Measurements from ENCODE around the gene METTL25. TPM values are rescaled to one million over a fixed set of nuclear protein-coding genes. Genes with fewer than 3 reads are reported as not detected.

Gene METTL25
- total RNA-seq, 1 experiment from 2014 or later = 9.1 TPM

DNA sequence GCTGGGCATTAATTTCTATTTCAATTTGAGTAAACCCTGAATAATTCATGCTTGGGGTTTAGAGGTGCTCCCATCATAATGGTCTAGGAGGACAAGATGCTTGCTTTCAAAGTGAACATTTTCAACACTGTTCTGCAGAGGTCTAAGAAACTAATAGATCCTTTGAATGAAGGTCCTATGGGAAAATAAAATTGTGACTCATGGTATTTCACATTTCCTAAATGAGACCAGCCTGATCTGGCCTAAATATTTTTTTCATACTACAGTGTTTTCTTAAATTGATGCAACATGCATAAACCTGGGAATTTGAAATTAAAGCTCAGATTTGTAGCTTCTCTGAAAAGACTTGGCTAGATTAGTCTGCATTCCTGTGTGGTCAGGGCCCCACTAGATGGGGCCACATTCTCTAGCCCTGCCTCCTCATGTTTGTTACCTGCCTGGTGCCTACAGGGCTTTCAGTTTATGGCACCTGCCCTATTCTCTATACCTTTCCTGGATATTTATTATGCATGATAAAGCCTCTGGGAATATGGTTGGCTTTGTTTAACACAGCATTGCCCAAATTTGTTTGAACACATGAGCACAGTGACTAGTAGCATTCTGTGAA lies 112.7 kb downstream of the METTL25 start:
- DNase-seq = no peak
- H3K36me3 ChIP-seq = no peaks in the 10 kb centered on the region
- H3K27ac ChIP-seq = no peak overlapping the region
- H3K4me3 ChIP-seq = no peak overlapping the region
- no peaks in the 10 kb centered on the region for H3K4me1 ChIP-seq
- no peaks in the 10 kb centered on the region for H3K27me3 ChIP-seq
- H3K9me3 ChIP-seq (replicated peaks) = no peaks in the 10 kb centered on the region

DNA sequence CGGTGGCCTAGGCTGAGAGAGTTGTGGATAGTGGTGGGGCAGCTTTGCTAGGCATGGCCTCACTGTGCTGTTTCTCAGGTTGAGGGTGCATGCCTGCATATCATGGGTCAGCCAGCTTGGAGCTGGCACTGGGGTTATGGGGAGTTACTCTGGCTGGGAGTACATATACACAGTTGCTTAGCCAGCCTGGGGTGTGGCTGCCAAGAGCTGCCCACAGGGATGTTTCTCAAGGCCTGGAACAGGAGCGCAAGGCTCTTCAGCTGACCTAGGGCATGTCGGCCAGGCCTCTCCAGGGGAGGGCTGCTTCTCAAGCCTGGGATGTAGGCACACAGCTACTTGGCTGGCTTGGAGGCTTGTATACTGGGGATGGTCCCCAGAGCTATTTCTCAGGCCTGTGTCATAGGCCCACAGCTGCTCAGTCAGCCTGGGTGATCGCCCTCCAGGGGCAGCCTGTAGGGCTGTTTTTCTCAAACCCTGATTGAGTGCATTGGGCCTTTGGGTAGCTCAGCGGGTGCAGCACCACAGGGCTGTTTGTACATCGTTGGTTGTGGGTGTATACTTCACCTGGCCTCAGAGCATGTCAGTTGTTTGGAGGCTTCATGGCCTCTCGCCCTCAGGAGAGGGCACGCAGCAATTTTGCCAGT lies 114.9 kb downstream of the METTL25 start:
- DNase-seq = no peak
- no peaks in the 10 kb centered on the region for H3K9me3 ChIP-seq (replicated peaks)

DNA sequence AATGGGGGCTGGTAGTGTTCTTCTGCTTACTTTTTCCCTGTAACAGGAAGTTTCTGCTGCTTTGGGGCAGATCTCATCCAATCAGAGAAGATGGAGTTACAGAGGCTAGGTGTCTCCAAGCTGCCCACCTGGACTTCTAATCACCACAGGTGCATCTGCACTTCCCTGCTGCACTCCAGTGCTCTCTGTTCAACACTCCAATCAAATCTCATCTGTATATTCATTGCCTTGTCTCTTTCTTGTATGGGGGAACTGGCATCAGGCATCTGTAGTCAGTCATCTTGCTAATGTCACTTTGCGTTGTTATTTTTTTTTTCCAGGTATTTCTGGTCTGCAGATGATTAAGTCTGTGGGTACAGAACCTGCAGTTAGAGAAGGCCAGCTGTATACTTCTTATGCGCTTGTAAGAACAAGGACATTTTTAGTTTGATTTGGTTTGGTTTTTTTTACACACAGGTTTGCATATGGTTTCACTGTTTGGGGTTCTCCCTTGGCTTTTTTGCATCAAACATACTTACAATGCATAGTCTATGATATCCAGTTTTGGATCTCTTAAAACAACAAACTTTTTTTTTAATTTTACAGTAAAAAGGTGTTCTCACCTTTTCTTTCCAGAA lies 116.0 kb downstream of the METTL25 start:
- Histone ChIP-seq H3K36me3 (no peaks in the 10 kb centered on the region; the same call in 1 of the 2 replicates), H3K4me1 (no peaks in the 10 kb centered on the region), H3K9me3 (replicated peaks) (no peaks in the 10 kb centered on the region), H3K27ac (no peak overlapping the region), H3K27me3 (no peaks in the 10 kb centered on the region), H3K4me3 (no peak overlapping the region)
- no peak for DNase-seq

More for the DNA sequence above, 114.9 kb downstream of the METTL25 start:
- Histone ChIP-seq H3K36me3 (no peaks in the 10 kb centered on the region), H3K27ac (no peak overlapping the region), H3K4me3 (no peak overlapping the region), H3K4me1 (no peaks in the 10 kb centered on the region), H3K27me3 (no peaks in the 10 kb centered on the region)

DNA sequence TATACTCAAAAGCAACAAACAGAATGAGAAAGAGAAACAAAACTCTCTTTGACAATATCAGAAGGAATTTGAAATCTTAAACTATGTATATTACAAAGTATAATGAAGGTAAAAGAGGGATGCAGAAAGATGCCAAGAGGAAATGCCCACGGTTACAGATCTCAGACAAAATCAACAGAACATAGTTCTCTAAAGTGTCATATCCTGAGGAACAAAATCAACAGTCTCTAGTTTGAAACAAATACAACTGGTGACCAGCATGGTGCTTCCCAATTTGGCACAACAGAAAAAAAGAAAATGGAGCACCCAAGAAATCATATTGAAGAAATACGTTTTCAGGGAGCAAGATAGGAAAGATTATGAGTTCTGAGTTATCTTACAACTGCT lies 116.5 kb downstream of the METTL25 start:
- no peak overlapping the region for H3K27ac ChIP-seq
- no peaks in the 10 kb centered on the region; the same call in 1 of the 2 replicates for H3K36me3 ChIP-seq
- H3K4me3 ChIP-seq = no peak overlapping the region
- H3K4me1 ChIP-seq = no peaks in the 10 kb centered on the region
- H3K9me3 ChIP-seq (replicated peaks) = no peaks in the 10 kb centered on the region
- no peak for DNase-seq
- no peaks in the 10 kb centered on the region for H3K27me3 ChIP-seq

DNA sequence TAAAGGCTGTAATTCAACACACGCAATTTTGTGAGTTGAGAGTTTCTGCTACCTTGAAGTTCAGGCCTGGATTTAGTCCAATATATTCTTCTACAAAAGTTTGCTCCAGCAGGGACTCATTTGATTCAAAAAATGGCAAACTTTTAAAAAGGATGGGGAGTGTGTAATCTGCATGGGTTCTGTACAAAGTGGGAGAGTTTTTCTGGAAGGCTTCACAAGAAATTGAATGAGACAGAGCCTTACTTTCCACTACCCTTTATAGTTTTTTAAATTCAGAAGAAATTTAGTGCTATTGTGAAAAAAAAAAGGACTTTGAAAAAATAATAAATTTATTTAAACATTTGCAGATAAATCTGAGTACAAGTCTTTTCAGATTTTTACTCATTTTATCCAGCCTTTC lies 116.9 kb downstream of the METTL25 start:
- no peaks in the 10 kb centered on the region; the same call in 1 of the 2 replicates for H3K36me3 ChIP-seq
- no peaks in the 10 kb centered on the region for H3K27me3 ChIP-seq
- H3K27ac ChIP-seq = no peak overlapping the region

DNA sequence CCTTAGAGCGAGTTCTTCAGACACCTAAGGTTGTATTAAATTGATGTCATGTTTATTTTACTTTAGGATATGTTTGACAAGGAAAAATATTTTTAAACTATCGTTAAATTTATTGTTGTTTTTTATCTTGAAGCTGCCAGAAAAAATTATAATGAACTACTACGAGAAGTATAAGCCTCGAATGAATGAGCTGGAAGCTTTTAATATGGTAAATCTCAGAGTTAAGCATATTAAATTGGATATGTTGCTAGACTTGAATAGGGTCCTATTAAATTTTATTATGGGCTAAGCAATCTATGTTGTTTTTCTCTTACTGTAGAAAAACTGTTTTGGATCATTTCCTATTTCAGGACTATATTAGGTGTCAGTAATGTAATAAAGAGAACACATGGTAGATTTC lies 118.2 kb downstream of the METTL25 start:
- Histone ChIP-seq H3K9me3 (replicated peaks) (no peaks in the 10 kb centered on the region), H3K36me3 (no peaks in the 10 kb centered on the region; the same call in 1 of the 2 replicates), H3K4me1 (no peaks in the 10 kb centered on the region), H3K4me3 (no peak overlapping the region), H3K27me3 (no peaks in the 10 kb centered on the region), H3K27ac (no peak overlapping the region)
- DNase-seq = no peak

More for the DNA sequence above, 116.9 kb downstream of the METTL25 start:
- Histone ChIP-seq H3K9me3 (replicated peaks) (no peaks in the 10 kb centered on the region), H3K4me1 (no peaks in the 10 kb centered on the region), H3K4me3 (no peak overlapping the region)
- DNase-seq = no peak

DNA sequence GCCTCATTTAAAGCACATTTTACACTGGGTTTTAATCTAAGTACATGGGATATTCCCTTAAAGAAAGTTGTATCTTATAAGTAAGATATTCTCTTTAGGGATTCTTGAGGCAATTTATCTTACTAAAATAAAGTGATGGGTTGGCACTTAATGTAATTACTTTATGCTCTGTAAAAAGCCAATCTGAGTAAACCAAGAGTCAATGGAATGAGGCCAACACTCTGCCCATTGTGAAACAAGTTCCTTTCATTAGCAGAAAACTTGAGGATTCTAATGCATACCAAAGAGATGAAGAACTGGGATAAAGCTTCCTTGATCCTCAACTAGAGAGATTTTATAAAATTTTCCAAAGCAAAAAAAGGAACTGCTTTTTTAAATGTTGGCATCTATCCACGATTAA lies 121.2 kb downstream of the METTL25 start:
- no peaks in the 10 kb centered on the region for H3K9me3 ChIP-seq (replicated peaks)
- H3K4me3 ChIP-seq = no peak overlapping the region
- H3K27ac ChIP-seq = no peak overlapping the region
- H3K36me3 ChIP-seq = no peaks in the 10 kb centered on the region; the same call in 1 of the 2 replicates
- no peak for DNase-seq
- no peaks in the 10 kb centered on the region for H3K4me1 ChIP-seq
- H3K27me3 ChIP-seq = no peaks in the 10 kb centered on the region

DNA sequence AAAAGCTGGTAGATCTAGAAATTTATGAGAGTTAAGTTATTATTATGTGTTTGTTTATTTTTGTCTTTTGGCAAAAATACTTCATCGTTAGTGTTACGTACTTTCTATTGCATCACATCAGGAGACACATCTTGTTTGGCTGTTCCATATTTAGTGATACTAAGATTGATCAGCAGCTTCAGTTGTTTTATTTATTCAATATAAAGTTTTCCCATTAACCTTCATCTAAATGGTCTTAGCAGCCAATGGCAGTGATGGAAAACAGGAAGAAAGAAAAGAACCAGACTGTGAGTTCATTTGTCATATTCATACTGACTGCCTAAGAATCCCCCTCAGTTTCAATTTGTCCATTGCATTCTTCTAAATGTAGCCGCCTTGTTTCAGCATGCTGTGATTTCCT lies 122.3 kb downstream of the METTL25 start:
- H3K36me3 ChIP-seq = no peaks in the 10 kb centered on the region; the same call in 1 of the 2 replicates
- no peak overlapping the region for H3K4me3 ChIP-seq
- H3K9me3 ChIP-seq (replicated peaks) = no peaks in the 10 kb centered on the region
- no peak overlapping the region for H3K27ac ChIP-seq
- DNase-seq = no peak
- no peaks in the 10 kb centered on the region for H3K27me3 ChIP-seq
- H3K4me1 ChIP-seq = no peaks in the 10 kb centered on the region

DNA sequence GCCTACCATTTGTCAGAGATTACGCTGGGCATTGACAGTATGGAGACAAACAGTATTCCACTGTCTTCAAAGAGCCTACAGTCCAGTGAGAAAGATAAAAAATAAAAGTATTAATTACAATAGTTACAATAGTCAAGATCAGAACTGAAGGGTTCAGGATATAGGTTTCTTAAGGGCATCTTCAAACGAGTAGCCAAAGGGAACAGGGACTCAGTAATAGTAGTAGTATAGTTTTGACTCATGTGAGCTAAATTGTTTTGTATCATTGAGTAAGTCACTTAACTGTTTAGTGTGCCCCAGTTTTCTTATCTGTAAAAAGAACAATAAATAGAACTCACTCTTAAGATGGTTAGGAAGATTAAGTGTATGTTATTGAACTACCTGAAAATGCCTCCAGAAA lies 123.6 kb downstream of the METTL25 start:
- Histone ChIP-seq H3K4me1 (no peaks in the 10 kb centered on the region), H3K27me3 (no peaks in the 10 kb centered on the region), H3K9me3 (replicated peaks) (no peaks in the 10 kb centered on the region), H3K36me3 (no peaks in the 10 kb centered on the region; the same call in 1 of the 2 replicates), H3K4me3 (no peak overlapping the region), H3K27ac (no peak overlapping the region)
- DNase-seq = no peak

DNA sequence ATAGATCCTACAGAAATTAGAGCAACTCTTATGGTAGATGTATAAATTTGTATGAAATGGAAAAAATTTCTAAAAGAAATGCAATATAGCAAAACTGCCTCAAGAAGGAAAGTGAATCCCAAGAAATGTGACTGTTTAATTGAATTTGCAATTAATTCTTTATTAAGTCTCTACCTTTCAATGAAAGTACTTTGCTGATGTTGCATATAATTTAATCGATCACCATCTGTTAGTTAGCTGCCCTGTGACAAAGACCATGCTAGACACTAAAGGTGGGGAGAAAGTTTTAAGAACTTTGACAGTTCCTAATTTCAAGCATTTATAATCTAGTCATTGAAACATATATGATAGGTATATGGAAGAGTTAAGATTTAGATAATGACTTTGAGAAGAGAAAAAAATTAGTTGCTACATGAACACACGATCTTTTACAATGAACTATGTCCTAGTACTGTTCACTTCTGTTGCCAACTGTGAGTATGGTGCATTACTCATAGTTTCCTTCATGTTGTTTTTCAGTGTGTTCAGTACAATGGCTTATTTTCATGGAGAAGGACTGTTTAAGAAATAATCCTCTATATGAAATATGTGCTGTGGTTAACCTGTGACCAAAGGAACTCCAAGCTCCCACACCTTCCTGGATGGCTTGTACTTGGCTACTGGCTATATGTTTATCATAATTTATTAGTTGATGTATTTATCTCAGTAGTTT lies 128.4 kb downstream of the METTL25 start:
- Histone ChIP-seq H3K4me1 (no peaks in the 10 kb centered on the region), H3K27ac (no peak overlapping the region), H3K27me3 (no peaks in the 10 kb centered on the region), H3K36me3 (no peaks in the 10 kb centered on the region), H3K9me3 (replicated peaks) (no peaks in the 10 kb centered on the region), H3K4me3 (no peak overlapping the region)
- DNase-seq = no peak

DNA sequence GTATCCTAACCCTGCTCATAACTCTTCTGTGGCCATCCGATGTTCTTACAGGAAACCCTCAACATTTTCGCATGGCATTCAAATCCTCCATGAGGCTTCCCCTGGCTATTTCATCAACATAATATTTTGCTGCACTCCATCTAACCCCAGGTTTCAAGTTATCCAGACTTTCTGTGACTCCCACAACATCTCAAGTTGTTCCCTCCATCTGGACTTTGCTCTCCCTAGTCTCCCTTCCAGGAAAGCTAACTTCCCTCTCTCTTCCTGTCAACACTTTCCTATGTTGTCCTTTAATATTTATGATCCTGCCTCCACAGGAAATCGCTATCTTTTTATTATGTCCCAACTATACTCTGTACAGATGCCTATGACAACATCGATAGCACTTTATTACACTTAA lies 146.1 kb downstream of the METTL25 start:
- Histone ChIP-seq H3K4me1 (no peaks in the 10 kb centered on the region), H3K27me3 (no peaks in the 10 kb centered on the region), H3K27ac (no peak overlapping the region), H3K4me3 (no peak overlapping the region), H3K36me3 (no peaks in the 10 kb centered on the region), H3K9me3 (replicated peaks) (no peaks in the 10 kb centered on the region)
- DNase-seq = no peak

DNA sequence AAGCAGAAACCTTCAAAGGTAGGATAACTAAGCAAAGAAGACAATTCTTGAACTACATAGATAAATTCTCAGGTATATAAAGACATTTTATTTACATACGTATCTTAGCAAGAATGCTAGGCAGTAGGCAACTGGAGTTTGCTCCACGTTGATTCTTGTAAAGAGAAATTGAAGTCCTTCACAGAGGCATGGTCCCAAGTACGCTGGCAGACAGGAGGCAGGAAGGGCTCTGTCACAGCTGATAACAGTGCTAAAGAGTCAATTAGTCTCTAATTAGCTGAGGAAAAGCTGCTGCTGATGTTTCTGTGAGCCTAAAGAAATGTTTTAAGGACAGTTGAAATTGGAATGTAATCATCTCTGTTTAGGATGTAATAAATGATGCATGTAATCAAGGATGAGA lies 146.8 kb downstream of the METTL25 start:
- H3K36me3 ChIP-seq = no peaks in the 10 kb centered on the region
- H3K9me3 ChIP-seq (replicated peaks) = no peaks in the 10 kb centered on the region
- no peak overlapping the region for H3K4me3 ChIP-seq
- H3K4me1 ChIP-seq = no peaks in the 10 kb centered on the region
- no peak for DNase-seq
- no peaks in the 10 kb centered on the region for H3K27me3 ChIP-seq
- no peak overlapping the region for H3K27ac ChIP-seq

DNA sequence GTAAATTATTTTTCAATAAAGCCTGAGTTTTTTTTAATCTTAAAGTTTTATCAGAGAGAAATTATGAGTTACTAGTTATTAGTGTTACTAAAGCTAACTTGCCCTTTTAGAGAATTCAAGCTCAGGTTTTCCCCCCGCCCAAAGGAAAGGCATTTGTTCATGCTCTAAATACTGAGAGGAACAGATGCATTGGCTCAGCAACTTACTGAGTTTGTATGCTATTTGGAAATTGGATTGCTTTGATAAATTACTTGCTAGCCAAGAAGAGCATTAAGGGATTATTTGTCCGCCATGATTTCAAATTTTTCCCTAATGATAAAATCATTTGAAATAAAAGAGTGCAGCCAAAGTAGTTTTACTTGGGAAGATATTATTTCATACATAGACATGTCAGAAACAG lies 149.4 kb downstream of the METTL25 start:
- Histone ChIP-seq H3K27ac (no peak overlapping the region), H3K36me3 (no peaks in the 10 kb centered on the region), H3K9me3 (replicated peaks) (no peaks in the 10 kb centered on the region), H3K4me1 (no peaks in the 10 kb centered on the region), H3K4me3 (no peak overlapping the region), H3K27me3 (no peaks in the 10 kb centered on the region)
- DNase-seq = no peak

DNA sequence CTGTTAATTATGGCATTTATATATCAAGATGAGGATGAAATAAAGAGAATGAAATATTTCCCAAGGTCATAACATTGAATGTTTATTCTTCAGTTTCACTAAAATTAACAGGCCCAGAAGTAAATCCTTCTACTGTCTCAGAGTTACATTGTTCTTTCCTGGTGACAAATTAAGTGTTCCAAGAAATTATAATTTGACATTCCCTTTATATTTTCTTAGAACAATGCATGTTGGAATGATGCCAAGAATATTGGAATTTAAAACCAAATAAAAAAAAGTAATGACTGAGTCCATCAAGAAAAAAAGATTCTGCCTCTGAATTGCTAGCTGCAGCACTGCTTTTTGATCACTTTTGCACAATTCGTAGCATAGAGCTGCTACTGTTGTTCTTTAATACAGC lies 152.1 kb downstream of the METTL25 start:
- Histone ChIP-seq H3K36me3 (no peaks in the 10 kb centered on the region), H3K27me3 (no peaks in the 10 kb centered on the region), H3K27ac (no peak overlapping the region), H3K4me3 (no peak overlapping the region), H3K9me3 (replicated peaks) (no peaks in the 10 kb centered on the region), H3K4me1 (no peaks in the 10 kb centered on the region)
- no peak for DNase-seq

DNA sequence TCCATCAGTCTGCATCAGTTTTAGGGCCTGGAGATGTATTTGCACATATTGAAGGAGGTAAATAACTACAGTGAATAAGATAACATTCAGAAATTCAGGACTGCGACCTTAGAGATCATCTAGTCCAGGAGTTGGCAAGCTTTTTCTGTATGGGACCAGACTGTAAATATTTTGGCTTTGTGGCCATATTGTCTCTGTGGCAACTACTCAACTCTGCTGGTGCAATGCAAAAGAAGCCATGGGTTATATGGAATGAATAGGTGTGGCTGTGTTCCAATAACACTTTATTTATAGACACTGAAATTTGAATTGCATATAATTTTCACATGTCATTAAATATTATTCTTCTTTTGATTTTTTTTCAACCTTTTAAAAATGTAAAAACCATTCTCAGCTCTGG lies 156.6 kb downstream of the METTL25 start:
- no peaks in the 10 kb centered on the region for H3K27me3 ChIP-seq
- no peak overlapping the region for H3K4me3 ChIP-seq
- no peaks in the 10 kb centered on the region for H3K9me3 ChIP-seq (replicated peaks)
- H3K4me1 ChIP-seq = no peaks in the 10 kb centered on the region
- no peaks in the 10 kb centered on the region for H3K36me3 ChIP-seq
- DNase-seq = no peak
- no peak overlapping the region for H3K27ac ChIP-seq
